CD14-positive monocyte (primary cell): ENCODE results near the gene NUDCD3. TPM values are rescaled to one million over a fixed set of nuclear protein-coding genes. Genes with fewer than 3 reads are reported as not detected.
A peak's percentile ranks its signal among the peaks of the same experiment; 100 is the strongest.

Experiments used
- DNase-seq, 3 donors: peaks; one replicate each; pipeline ENCODE4 v3.0.0-alpha.2; 2011 to 2022
- H2AFZ ChIP-seq: 2 replicates; pipeline ENCODE4 v1.6.0; 2012; ENCODE audit warnings: mild to moderate bottlenecking, low read depth, low read length, inconsistent platforms; ENCODE audit not compliant: insufficient read depth, poor library complexity, severe bottlenecking
- H3K27ac ChIP-seq, 2 donors: 1 replicate in 1 of 2; 2 replicates in 1 of 2; pipeline ENCODE4 v1.5.1; 2012 to 2013; ENCODE audit warnings: low read length in 2 of 2, control low read depth in 1 of 2, inconsistent platforms in 1 of 2, low read depth in 1 of 2, mild to moderate bottlenecking in 1 of 2
- H3K27me3 ChIP-seq, 2 donors: one replicate each; pipeline versions ENCODE4 v1.6.0 to v1.6.1; 2011 to 2013; ENCODE audit warnings: low read length in 2 of 2; ENCODE audit not compliant: control insufficient read depth in 2 of 2, insufficient read depth in 2 of 2
- H3K36me3 ChIP-seq, 2 donors: replicated peaks in 1 of 2; 1 replicate in 1 of 2; 2 replicates in 1 of 2; pipeline versions ENCODE4 v1.5.1 to v1.6.1; 2012 to 2013; ENCODE audit warnings: low read length in 2 of 2, control low read depth in 1 of 2, inconsistent platforms in 1 of 2, mild to moderate bottlenecking in 1 of 2; ENCODE audit not compliant: insufficient read depth in 2 of 2, control insufficient read depth in 1 of 2
- H3K4me1 ChIP-seq, 2 donors: 1 replicate in 1 of 2; 2 replicates in 1 of 2; pipeline versions ENCODE4 v1.5.1 to v1.6.1; 2012 to 2013; ENCODE audit warnings: low read length in 2 of 2, control low read depth in 1 of 2, inconsistent platforms in 1 of 2, mild to moderate bottlenecking in 1 of 2, moderate library complexity in 1 of 2; ENCODE audit not compliant: insufficient read depth in 2 of 2, control insufficient read depth in 1 of 2
- H3K4me2 ChIP-seq: replicated peaks from 2 replicates; pipeline ENCODE3; 2012; ENCODE audit warnings: low read length, moderate library complexity, mild to moderate bottlenecking; ENCODE audit not compliant: poor library complexity, severe bottlenecking; ENCODE audit errors: extremely low read depth
- H3K4me3 ChIP-seq, 3 experiments: fragments of 200-600 bp in 1 of 3; sonication (generic) in 1 of 3; replicated peaks in 1 of 3; 1 replicate in 2 of 3; 2 replicates in 1 of 3; pipeline ENCODE4 v1.5.1; 2011 to 2013; ENCODE audit warnings: low read length in 3 of 3, mild to moderate bottlenecking in 3 of 3, control low read depth in 2 of 3, low read depth in 2 of 3, inconsistent platforms in 1 of 3, moderate library complexity in 1 of 3
- H3K79me2 ChIP-seq: 2 replicates; pipeline ENCODE4 v1.6.0; 2012; ENCODE audit warnings: mild to moderate bottlenecking, control low read depth, inconsistent platforms, low read length, moderate library complexity; ENCODE audit not compliant: insufficient read depth
- H3K9ac ChIP-seq: 2 replicates; pipeline ENCODE4 v1.6.0; 2017; ENCODE audit warnings: low read length, mild to moderate bottlenecking; ENCODE audit not compliant: insufficient read depth, poor library complexity, severe bottlenecking
- H3K9me3 ChIP-seq, 2 donors: replicated peaks in 1 of 2; 1 replicate in 1 of 2; 2 replicates in 1 of 2; pipeline versions ENCODE4 v1.5.1 to v1.6.1; 2012 to 2013; ENCODE audit warnings: low read length in 2 of 2, control low read depth in 1 of 2; ENCODE audit not compliant: control insufficient read depth in 1 of 2, insufficient read depth in 1 of 2
- H4K20me1 ChIP-seq: 2 replicates; pipeline ENCODE4 v1.6.0; 2012; ENCODE audit warnings: mild to moderate bottlenecking, low read length, control low read depth, moderate library complexity; ENCODE audit not compliant: insufficient read depth
- H3K27ac Mint-ChIP-seq, 7 donors: one replicate each; pipeline ENCODE4 v1.8.0; 2020; ENCODE audit warnings: mild to moderate bottlenecking in 7 of 7, mixed read lengths in 7 of 7, moderate library complexity in 6 of 7, inconsistent platforms in 2 of 7
- H3K27me3 Mint-ChIP-seq, 3 donors: one replicate each; pipeline ENCODE4 v1.8.0; 2021 to 2022; ENCODE audit warnings: low read depth in 3 of 3, mild to moderate bottlenecking in 3 of 3, mixed read lengths in 3 of 3, moderate library complexity in 3 of 3, inconsistent platforms in 1 of 3
- H3K36me3 Mint-ChIP-seq, 2 donors: one replicate each; pipeline ENCODE4 v1.8.0; 2020; ENCODE audit warnings: mixed read lengths in 2 of 2, inconsistent platforms in 1 of 2, mild to moderate bottlenecking in 1 of 2
- H3K4me1 Mint-ChIP-seq: one replicate; pipeline ENCODE4 v1.8.0; 2020; ENCODE audit warnings: mild to moderate bottlenecking, mixed read lengths
- H3K4me3 Mint-ChIP-seq, 2 donors: one replicate each; pipeline ENCODE4 v1.8.0; 2020; ENCODE audit warnings: mild to moderate bottlenecking in 2 of 2, mixed read lengths in 2 of 2, moderate library complexity in 1 of 2
- H3K9me3 Mint-ChIP-seq, 7 donors: one replicate each; pipeline ENCODE4 v1.8.0; 2020 to 2022; ENCODE audit warnings: mixed read lengths in 7 of 7, mild to moderate bottlenecking in 6 of 7, moderate library complexity in 6 of 7, inconsistent platforms in 2 of 7
- WGBS: methylation state at CpG from one replicate; pipeline ENCODE4 v1.1.5; 2013; ENCODE audit warnings: missing lambda C conversion rate; ENCODE audit not compliant: insufficient coverage; 5-methylcytosine and 5-hydroxymethylcytosine counted together
- intact Hi-C, 2 donors: fragments of 100-400 bp; cut with micrococcal nuclease; formaldehyde crosslinking; loops; one replicate each; pipeline versions ENCODE4 v1.15.0 to v1.15.1; 2023
- polyA plus RNA-seq, 3 donors: library from polyadenylated mRNA; depleted of rRNA in 1 of 3; unstranded in 2 of 3; stranded (reverse) in 1 of 3; fragments of 300-500 nt in 2 of 3; fragments of >200 nt in 1 of 3; fragmentation: Illumina TruSeq in 2 of 3; gene quantifications; 1 replicate in 2 of 3; 2 replicates in 1 of 3; pipeline ENCODE4 v1.2.3, GENCODE V29; 2012 to 2021
- TF ChIP-seq, protein P1 (sequence below): fragments of 200-600 bp; IDR thresholded peaks from one replicate; pipeline ENCODE4 v1.8.0; 2022; ENCODE audit warnings: antibody characterized with exemption, mild to moderate bottlenecking

Gene NUDCD3
- polyA plus RNA-seq, 3 donors, result 13.6 to 26.5 (median 21.6) TPM

DNA sequence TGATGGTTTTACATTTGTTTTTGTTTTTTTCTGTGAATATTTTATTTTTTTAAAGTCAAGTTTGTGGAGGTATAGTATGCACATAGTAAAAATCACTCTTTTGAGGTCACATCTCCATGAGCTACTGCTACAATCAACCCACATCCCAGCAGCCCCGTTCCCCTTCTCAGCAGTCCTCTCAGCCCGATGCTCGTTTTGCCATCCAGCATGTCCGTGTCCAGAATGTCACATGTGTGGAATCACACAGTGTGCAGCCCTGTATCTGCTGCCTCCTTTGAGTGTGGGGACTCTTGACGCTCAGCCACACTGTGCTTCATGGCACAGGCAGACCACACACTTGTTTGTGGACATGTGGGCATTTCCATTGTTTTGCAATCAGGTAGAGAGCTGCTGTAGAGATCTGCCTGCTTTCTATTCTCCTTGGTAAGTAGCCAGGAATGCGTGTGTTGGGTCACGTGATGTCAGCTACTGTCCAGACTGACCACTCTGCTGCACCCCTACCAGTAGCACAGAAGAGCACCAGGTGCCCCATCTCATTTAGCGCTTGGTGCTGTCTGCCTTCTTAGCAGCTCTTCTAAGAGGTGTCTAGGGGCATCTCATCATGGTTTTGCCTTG lies 93.4 kb downstream of the NUDCD3 start:
- Histone ChIP-seq H3K27ac (no peak overlapping the region), H3K9me3 (no peaks in the 10 kb centered on the region), H3K9ac (no peak overlapping the region), H3K79me2 (no peaks in the 10 kb centered on the region), H2AFZ (no peak overlapping the region), H3K4me2 (no peak overlapping the region), H3K36me3 (peaks cover 30 to 71% of the 10 kb centered on the region in 2 donors), H3K27me3 (no peaks in the 10 kb centered on the region), H3K4me3 (no peak overlapping the region), H4K20me1 (peaks cover 4% of the 10 kb centered on the region), H3K4me1 (no peaks in the 10 kb centered on the region)
- WGBS, result 73% methylated on average over 7 of the region's 8 CpGs
- no peak overlapping the region for H3K4me3 Mint-ChIP-seq
- peak in 1 of 3 donors; percentile 36 for DNase-seq
- H3K9me3 Mint-ChIP-seq, result peaks cover 0 to 1% (median 0%) of the 10 kb centered on the region in 7 donors
- TF ChIP-seq, protein P1, sequence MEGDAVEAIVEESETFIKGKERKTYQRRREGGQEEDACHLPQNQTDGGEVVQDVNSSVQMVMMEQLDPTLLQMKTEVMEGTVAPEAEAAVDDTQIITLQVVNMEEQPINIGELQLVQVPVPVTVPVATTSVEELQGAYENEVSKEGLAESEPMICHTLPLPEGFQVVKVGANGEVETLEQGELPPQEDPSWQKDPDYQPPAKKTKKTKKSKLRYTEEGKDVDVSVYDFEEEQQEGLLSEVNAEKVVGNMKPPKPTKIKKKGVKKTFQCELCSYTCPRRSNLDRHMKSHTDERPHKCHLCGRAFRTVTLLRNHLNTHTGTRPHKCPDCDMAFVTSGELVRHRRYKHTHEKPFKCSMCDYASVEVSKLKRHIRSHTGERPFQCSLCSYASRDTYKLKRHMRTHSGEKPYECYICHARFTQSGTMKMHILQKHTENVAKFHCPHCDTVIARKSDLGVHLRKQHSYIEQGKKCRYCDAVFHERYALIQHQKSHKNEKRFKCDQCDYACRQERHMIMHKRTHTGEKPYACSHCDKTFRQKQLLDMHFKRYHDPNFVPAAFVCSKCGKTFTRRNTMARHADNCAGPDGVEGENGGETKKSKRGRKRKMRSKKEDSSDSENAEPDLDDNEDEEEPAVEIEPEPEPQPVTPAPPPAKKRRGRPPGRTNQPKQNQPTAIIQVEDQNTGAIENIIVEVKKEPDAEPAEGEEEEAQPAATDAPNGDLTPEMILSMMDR, result no peak
- H3K36me3 Mint-ChIP-seq, result peaks cover 52 to 62% of the 10 kb centered on the region in 2 donors
- no peaks in the 10 kb centered on the region for H3K27me3 Mint-ChIP-seq
- intact Hi-C loops, result no loop called here
- peaks cover 12% of the 10 kb centered on the region for H3K4me1 Mint-ChIP-seq
- peak overlapping the region in 2 of 7 donors; percentile 61 to 79 for H3K27ac Mint-ChIP-seq

DNA sequence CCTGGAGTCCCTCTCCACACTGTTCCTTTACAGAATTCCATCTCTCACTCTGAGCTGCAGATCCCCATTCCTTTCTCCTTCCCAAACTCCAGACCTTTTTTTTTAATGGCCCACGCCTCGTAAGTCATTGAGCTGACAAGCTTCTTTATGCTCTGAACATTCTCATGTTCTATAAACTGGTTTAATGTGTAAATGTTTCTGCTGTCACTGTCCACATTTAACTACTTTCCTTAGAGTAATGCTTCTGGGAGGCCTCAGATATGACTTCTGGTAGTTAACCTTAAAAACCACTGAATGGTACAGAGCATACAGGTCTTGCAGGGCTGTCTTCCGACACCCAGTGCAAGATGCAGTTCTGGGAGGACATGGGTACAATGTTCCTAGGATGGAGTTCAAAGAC lies 94.0 kb downstream of the NUDCD3 start:
- Histone ChIP-seq H3K4me2 (no peak overlapping the region), H3K9me3 (no peaks in the 10 kb centered on the region), H3K27ac (no peak overlapping the region), H3K9ac (no peak overlapping the region), H3K79me2 (no peaks in the 10 kb centered on the region), H3K36me3 (peaks cover 33 to 71% of the 10 kb centered on the region in 2 donors), H3K4me3 (no peak overlapping the region), H4K20me1 (peaks cover 4% of the 10 kb centered on the region), H3K27me3 (no peaks in the 10 kb centered on the region), H3K4me1 (no peaks in the 10 kb centered on the region), H2AFZ (no peak overlapping the region)
- Mint-ChIP-seq H3K4me1 (peaks cover 12% of the 10 kb centered on the region), H3K27me3 (no peaks in the 10 kb centered on the region), H3K9me3 (peaks cover 0 to 1% (median 0%) of the 10 kb centered on the region in 7 donors), H3K27ac (no peak overlapping the region), H3K36me3 (peaks cover 53 to 63% of the 10 kb centered on the region in 2 donors), H3K4me3 (no peak overlapping the region)
- intact Hi-C loops, result no loop called here
- DNase-seq, result no peak
- no CpG with 5 or more reads among the region's 3 CpGs for WGBS
- TF ChIP-seq, protein P1, result no peak
